Hematopoietic multipotent progenitor cell (in vitro differentiated cells): ENCODE results near the gene BDKRB1. TPM values are rescaled to one million over a fixed set of nuclear protein-coding genes. Genes with fewer than 3 reads are reported as not detected.

Experiments
- DNase-seq, 3 donors: peaks; one replicate each; pipeline ENCODE4 v3.0.0-alpha.2; 2011 to 2015; ENCODE audit warnings: low read depth in 2 of 3, low spot score in 2 of 3
- total RNA-seq: library from RNA; depleted of rRNA; stranded (reverse); fragments of >200 nt; gene quantifications from one replicate; pipeline ENCODE4 v1.2.3, GENCODE V29; 2012

Gene BDKRB1
- total RNA-seq, 1 donor: not detected

- DNase-seq: peak; percentile 44 to 66 (median 48)
Observed at GRCh38 chr14:96275177-96276112, 19.4 kb downstream of the BDKRB1 start.

GRCh38 chr14:96277890-96278289 is 21.9 kb downstream of the BDKRB1 start:
- no peak for DNase-seq

GRCh38 chr14:96279564-96279963 is 23.6 kb downstream of the BDKRB1 start:
- DNase-seq: no peak

GRCh38 chr14:96280104-96280503 is 24.1 kb downstream of the BDKRB1 start:
- DNase-seq: no peak

GRCh38 chr14:96281486-96281885 is 25.5 kb downstream of the BDKRB1 start:
- no peak for DNase-seq

- DNase-seq: no peak
Observed at GRCh38 chr14:96284008-96284407, 28.0 kb downstream of the BDKRB1 start.

GRCh38 chr14:96284430-96284829 is 28.4 kb downstream of the BDKRB1 start:
- DNase-seq: no peak

- no peak for DNase-seq
Observed at GRCh38 chr14:96285667-96286066, 29.7 kb downstream of the BDKRB1 start.

GRCh38 chr14:96286251-96286650 is 30.2 kb downstream of the BDKRB1 start:
- no peak for DNase-seq

GRCh38 chr14:96287856-96288255 is 31.8 kb downstream of the BDKRB1 start:
- DNase-seq: no peak

- no peak for DNase-seq
Observed at GRCh38 chr14:96294246-96294645, 38.2 kb downstream of the BDKRB1 start.

GRCh38 chr14:96297000-96297399 is 41.0 kb downstream of the BDKRB1 start:
- DNase-seq: peak in 1 of 3 donors; percentile 55

- no peak for DNase-seq
Observed at GRCh38 chr14:96297997-96298515, 42.0 kb downstream of the BDKRB1 start.

GRCh38 chr14:96299441-96299840 is 43.4 kb downstream of the BDKRB1 start:
- DNase-seq: no peak

GRCh38 chr14:96303981-96304380 is 48.0 kb downstream of the BDKRB1 start:
- no peak for DNase-seq

- DNase-seq: no peak
Observed at GRCh38 chr14:96304956-96305355, 48.9 kb downstream of the BDKRB1 start.

GRCh38 chr14:96307434-96307833 is 51.4 kb downstream of the BDKRB1 start:
- no peak for DNase-seq

GRCh38 chr14:96309133-96309895 is 53.3 kb downstream of the BDKRB1 start:
- no peak for DNase-seq

GRCh38 chr14:96309896-96310330 is 53.9 kb downstream of the BDKRB1 start:
- peak in 1 of 3 donors; percentile 6 for DNase-seq

GRCh38 chr14:96310906-96311305 is 54.9 kb downstream of the BDKRB1 start:
- no peak for DNase-seq
